Nephron (organoid): Measurements from ENCODE around the gene PDE4D.

ENCODE experiments used
- H3K27ac Mint-ChIP-seq, 3 experiments: 2 replicates each; pipeline ENCODE4 v1.8.0; 2020; ENCODE audit warnings: mixed read lengths in 3 of 3, mild to moderate bottlenecking in 2 of 3, moderate library complexity in 1 of 3
- H3K27me3 Mint-ChIP-seq: 2 replicates; pipeline ENCODE4 v1.8.0; 2021; ENCODE audit warnings: low read depth, mild to moderate bottlenecking, moderate library complexity, mixed read lengths
- H3K36me3 Mint-ChIP-seq: 2 replicates; pipeline ENCODE4 v1.8.0; 2020; ENCODE audit warnings: low read depth, mixed read lengths
- H3K4me1 Mint-ChIP-seq: 2 replicates; pipeline ENCODE4 v1.8.0; 2020; ENCODE audit warnings: mixed read lengths
- H3K4me3 Mint-ChIP-seq, 3 experiments: 2 replicates each; pipeline ENCODE4 v1.8.0; 2020; ENCODE audit warnings: mild to moderate bottlenecking in 3 of 3, mixed read lengths in 3 of 3, moderate library complexity in 2 of 3
- H3K9me3 Mint-ChIP-seq: 2 replicates; pipeline ENCODE4 v1.8.0; 2020; ENCODE audit warnings: mixed read lengths
- TF ChIP-seq, protein P1 (sequence below), 3 experiments: fragments of 200-600 bp; sonication (generic); IDR thresholded peaks; one replicate each; pipeline ENCODE4 v1.5.0; 2021; ENCODE audit warnings: antibody characterized with exemption in 3 of 3; ENCODE audit not compliant: unreplicated experiment in 3 of 3

Gene PDE4D

DNA sequence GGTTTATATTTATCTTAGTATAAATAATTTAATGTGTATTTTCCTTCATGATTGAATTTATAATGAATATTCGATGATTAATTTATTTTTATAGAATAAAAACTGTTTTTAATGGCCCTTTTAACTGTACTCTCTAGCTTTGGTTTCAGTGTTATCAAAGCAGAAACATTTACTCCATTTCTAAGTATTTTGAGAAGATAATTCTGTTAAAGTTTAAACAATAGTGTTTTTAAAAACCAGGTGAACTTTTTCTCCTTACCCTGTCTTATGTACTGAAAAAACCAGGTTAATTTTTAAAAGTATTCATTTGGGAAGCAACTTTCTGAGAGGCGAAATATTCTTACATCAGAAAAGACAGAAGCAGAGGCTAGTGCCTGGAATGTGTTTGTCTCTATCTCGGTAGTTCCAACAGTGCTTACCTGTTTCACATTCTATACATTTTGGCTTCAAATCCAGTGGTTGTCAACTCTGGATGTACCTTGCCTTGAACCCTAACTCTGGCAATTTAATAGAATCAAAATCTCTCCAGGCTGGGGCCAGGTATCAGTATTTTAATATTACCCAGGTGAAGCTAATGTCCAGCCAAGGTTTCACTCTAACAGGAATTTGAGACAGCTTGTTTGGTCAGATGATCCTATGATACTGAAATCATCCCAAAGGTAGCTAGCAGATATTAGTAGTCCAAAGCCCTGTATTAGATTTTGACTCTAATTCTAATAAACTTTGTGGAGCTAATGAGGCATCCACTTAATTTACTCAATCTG lies 434.4 kb downstream of the PDE4D start:
- peaks cover 6% of the 10 kb centered on the region for H3K4me1 Mint-ChIP-seq
- no peak overlapping the region for H3K4me3 Mint-ChIP-seq
- H3K27ac Mint-ChIP-seq, result peak overlapping the region in 1 of 3 experiments; percentile 64
- no peaks in the 10 kb centered on the region for H3K27me3 Mint-ChIP-seq
- TF ChIP-seq, protein P1, sequence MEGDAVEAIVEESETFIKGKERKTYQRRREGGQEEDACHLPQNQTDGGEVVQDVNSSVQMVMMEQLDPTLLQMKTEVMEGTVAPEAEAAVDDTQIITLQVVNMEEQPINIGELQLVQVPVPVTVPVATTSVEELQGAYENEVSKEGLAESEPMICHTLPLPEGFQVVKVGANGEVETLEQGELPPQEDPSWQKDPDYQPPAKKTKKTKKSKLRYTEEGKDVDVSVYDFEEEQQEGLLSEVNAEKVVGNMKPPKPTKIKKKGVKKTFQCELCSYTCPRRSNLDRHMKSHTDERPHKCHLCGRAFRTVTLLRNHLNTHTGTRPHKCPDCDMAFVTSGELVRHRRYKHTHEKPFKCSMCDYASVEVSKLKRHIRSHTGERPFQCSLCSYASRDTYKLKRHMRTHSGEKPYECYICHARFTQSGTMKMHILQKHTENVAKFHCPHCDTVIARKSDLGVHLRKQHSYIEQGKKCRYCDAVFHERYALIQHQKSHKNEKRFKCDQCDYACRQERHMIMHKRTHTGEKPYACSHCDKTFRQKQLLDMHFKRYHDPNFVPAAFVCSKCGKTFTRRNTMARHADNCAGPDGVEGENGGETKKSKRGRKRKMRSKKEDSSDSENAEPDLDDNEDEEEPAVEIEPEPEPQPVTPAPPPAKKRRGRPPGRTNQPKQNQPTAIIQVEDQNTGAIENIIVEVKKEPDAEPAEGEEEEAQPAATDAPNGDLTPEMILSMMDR (IDR thresholded peaks at IDR 0.05; ENCODE audit: unreplicated experiment in 3 of 3), result no peak
- H3K36me3 Mint-ChIP-seq, result peaks cover 22% of the 10 kb centered on the region
- H3K9me3 Mint-ChIP-seq, result peaks cover 17% of the 10 kb centered on the region

DNA sequence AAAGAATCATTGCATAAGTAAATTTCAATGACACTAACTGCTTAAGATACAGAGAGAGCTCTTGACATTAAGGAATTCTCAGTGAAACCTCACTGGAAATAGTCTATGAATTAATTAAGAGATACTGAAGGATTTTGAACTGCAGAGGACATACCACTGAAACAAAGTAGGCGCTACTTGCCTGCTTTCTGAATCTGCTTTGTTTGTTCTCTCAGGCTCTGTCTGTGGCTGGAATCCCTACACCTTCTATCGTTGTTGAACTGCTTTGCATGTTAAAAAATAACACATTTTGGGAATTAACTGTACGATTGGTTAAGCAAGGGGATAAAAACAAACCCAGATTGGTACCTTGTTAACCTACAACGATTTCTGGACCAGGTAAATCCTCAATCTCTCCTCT lies 435.2 kb downstream of the PDE4D start:
- H3K4me1 Mint-ChIP-seq, result peaks cover 6% of the 10 kb centered on the region
- H3K36me3 Mint-ChIP-seq, result peaks cover 26% of the 10 kb centered on the region
- no peak overlapping the region for H3K4me3 Mint-ChIP-seq
- H3K27ac Mint-ChIP-seq, result peak overlapping the region; percentile 14 to 64 (median 52)
- H3K27me3 Mint-ChIP-seq, result no peaks in the 10 kb centered on the region
- TF ChIP-seq, protein P1 (IDR thresholded peaks at IDR 0.05; ENCODE audit: unreplicated experiment in 3 of 3), result no peak
- peaks cover 20% of the 10 kb centered on the region for H3K9me3 Mint-ChIP-seq

DNA sequence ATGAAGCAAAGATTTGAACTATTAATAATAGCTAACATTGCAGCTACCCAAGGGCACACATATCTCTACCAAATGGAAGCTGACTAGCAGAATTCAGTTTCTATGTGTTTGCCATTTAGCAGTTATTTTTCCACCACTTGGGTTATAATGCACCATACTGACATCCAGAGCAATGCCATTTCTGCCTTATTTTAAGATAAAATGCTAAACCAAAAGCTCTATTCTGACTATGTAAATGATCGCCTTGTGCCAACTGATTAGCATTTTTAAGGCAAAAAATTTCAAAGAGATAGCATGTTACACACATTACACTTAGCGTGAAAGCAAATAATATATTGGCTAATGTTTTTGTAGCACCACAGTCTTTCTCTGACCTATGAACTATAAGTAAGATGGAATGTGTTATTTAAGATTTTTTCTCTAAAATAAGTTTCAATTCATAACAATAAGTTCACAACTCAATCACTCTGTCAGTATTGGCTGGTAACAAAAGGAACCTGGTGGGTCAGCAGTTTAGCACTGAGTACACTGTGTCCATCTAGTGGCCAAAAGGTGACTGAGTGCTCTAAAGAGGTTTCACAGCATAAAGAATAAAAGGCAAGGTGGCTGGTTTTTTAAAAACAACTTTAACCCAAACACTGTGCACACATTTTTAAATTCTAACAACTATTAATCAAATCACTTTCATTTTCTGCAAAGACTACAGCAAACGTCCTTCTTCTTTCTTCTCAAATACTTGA lies 443.5 kb downstream of the PDE4D start:
- TF ChIP-seq, protein P1 (IDR thresholded peaks at IDR 0.05; ENCODE audit: unreplicated experiment in 3 of 3), result no peak
- H3K27me3 Mint-ChIP-seq, result no peaks in the 10 kb centered on the region
- peaks cover 9% of the 10 kb centered on the region for H3K36me3 Mint-ChIP-seq
- no peak overlapping the region for H3K4me3 Mint-ChIP-seq
- no peaks in the 10 kb centered on the region for H3K4me1 Mint-ChIP-seq
- H3K9me3 Mint-ChIP-seq, result peaks cover 15% of the 10 kb centered on the region
- no peak overlapping the region for H3K27ac Mint-ChIP-seq

DNA sequence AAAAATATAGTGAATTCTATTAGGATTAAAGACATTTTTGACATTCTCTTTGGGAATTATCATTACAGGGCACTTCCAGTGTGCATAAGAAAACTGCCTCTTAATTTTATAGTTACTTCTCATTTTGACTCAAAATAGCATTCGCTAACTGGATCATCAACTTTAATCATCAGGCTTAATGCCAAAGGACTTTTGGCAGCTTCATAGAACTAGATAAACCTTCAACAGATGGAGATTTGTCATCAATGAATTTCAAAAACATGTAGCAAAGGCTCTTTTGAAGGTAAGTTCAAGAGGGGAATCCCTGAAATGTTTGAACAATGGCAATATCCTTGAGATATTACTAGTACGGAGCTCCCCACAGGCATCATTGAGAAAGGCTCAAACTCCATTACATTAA lies 447.2 kb downstream of the PDE4D start:
- Mint-ChIP-seq H3K27me3 (no peaks in the 10 kb centered on the region), H3K9me3 (peaks cover 6% of the 10 kb centered on the region), H3K4me1 (no peaks in the 10 kb centered on the region), H3K27ac (no peak overlapping the region), H3K36me3 (no peaks in the 10 kb centered on the region), H3K4me3 (no peak overlapping the region)
- TF ChIP-seq, protein P1 (IDR thresholded peaks at IDR 0.05; ENCODE audit: unreplicated experiment in 3 of 3), result no peak

DNA sequence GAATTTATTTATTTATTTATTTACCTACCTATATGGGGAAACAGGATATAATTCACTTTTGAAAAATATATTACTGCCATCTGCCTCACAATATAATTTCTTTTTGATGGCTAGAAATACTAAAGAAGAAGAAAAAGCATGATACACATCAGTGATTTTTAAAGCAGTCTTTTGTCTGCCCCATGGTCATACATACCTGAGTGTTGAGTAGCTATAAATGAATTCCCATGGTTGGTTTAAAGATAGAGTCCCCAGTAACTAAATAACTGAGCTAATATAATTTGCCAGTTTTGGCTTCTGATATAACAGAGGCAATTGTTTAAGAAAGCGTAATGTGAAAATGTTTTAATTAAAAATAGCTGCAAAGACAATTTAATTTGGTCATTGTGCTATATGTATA lies 447.8 kb downstream of the PDE4D start:
- Mint-ChIP-seq H3K4me1 (no peaks in the 10 kb centered on the region), H3K9me3 (peaks cover 6% of the 10 kb centered on the region), H3K4me3 (no peak overlapping the region), H3K36me3 (no peaks in the 10 kb centered on the region), H3K27ac (peak overlapping the region in 1 of 3 experiments; percentile 52), H3K27me3 (no peaks in the 10 kb centered on the region)
- TF ChIP-seq, protein P1 (IDR thresholded peaks at IDR 0.05; ENCODE audit: unreplicated experiment in 3 of 3), result no peak
